GM11168 (cell line): ENCODE measurements around the gene SMG6.
"Not testable (repeated sequence)": the region's sequence is repeated elsewhere in the genome, so short reads cannot be mapped to it uniquely, and the experiment has no call there.

Source experiments
- in situ Hi-C: fragments of 300-500 bp; cut with MboI; formaldehyde crosslinking; loops from one replicate; pipeline ENCODE4 v1.12.0; 2022; ENCODE audit warnings: low sequenced_read_pairs; ENCODE audit not compliant: unreplicated experiment

The SMG6 gene

GRCh38 chr17:2157675-2158395 lies 145.8 kb downstream of the SMG6 start:
- in situ Hi-C loops: no loop called here

DNA sequence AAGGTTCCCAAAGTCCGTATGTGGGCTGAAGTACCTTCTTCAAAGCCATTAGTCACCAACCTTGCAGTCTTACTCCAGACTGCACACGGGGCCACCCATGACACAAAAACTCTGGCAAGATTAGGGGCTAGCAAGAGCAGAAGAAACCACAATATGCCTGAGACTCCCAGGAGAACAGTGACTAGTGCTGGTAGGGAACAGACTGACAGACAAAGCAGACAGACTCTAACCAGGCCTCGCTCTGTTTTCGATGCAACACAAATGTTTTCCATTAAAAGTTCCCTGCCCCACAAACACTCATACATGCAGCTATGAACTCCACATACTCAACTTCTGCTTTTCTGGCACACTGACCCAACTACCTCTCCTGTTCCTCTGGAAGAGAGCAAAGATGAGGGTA lies 146.5 kb downstream of the SMG6 start:
- in situ Hi-C loops: no loop called here

GRCh38 chr17:2156666-2157065 lies 146.9 kb downstream of the SMG6 start:
- in situ Hi-C loops: no loop called here

DNA sequence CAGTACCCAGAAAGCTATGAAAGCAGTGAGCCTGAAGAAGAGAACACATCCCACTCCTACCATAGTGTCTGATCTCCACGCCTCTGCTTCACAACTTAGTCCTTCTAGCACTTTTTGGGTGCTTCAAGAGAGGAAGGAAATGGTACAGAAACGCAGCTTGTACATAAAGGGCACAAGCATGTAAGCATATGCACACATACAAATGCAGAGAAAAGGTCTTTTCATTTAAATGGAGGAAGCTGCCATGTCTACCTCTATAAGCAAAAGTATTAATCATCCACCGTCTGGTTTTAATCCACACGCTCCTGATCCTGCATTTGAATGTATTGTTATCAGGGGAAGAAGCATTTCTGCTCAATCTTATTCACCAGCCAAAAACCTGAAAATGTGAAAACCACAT lies 148.0 kb downstream of the SMG6 start:
- in situ Hi-C loops: no loop called here

GRCh38 chr17:2151358-2152033 lies 152.1 kb downstream of the SMG6 start:
- in situ Hi-C loops: no loop called here

- in situ Hi-C loops: no loop called here
These were observed 152.8 kb downstream of the SMG6 start for GRCh38 chr17:2150806-2151205.

GRCh38 chr17:2149934-2150333 lies 153.7 kb downstream of the SMG6 start:
- in situ Hi-C loops: no loop called here

GRCh38 chr17:2146132-2146871 lies 157.3 kb downstream of the SMG6 start:
- in situ Hi-C loops: no loop called here

DNA sequence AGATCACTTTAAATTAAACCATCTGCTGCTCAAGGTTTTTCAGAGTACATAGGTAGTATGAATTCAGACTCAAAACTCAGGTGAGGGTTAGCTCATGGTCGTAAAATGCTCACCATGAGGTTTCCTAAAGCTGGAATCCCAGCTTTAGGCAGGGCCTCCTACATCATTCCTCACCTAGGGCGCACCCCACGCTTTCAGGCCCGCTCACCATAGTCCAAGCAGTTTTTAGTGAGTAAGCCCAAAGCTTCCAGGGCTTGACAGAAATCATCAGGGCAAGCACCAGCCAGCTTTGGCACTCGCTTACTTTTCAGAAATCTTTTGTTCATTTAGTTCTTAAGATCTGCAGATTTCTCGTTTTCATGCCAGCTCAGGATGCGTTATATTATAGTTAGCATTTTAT lies 158.9 kb downstream of the SMG6 start:
- in situ Hi-C loops: no loop called here

GRCh38 chr17:2143332-2143731 lies 160.3 kb downstream of the SMG6 start:
- in situ Hi-C loops: no loop called here

DNA sequence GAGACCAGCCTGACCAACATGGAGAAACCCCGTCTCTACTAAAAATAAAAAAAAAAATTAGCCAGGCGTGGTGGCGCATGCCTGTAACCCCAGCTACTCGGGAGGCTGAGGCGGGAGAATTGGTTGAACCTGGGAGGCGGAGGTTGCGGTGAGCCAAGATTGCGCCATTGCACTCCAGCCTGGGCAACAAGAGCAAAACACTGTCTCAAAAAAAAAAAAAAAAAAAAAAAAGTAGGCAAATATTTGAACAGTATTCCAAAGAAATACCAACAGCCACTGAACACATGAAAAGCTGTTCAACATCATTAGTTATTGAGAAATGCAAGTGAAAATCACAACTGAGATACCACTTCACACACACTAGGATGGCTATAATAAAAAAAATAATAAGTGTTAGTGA lies 160.9 kb downstream of the SMG6 start:
- in situ Hi-C loops: not testable (repeated sequence)

GRCh38 chr17:2140683-2141082 lies 162.9 kb downstream of the SMG6 start:
- in situ Hi-C loops: no loop called here

DNA sequence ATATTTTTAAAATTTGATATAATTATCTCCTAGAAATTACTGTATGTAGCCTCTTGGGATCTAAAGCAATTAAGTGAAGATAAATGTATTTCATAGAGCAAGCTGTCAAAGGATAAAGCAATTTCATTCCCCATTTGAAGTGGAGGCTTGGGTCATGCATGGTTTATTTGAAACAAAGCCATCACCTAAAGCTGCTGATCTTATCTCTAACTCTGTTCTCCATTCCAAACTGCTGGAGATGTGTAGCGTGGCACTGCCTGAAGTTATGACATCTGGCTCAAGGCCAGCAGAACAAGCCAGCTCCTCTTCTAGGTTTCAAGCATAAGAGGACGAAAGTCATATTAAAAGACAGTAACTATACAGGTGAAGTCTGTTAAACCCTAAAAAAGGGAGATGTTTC lies 164.8 kb downstream of the SMG6 start:
- in situ Hi-C loops: no loop called here

DNA sequence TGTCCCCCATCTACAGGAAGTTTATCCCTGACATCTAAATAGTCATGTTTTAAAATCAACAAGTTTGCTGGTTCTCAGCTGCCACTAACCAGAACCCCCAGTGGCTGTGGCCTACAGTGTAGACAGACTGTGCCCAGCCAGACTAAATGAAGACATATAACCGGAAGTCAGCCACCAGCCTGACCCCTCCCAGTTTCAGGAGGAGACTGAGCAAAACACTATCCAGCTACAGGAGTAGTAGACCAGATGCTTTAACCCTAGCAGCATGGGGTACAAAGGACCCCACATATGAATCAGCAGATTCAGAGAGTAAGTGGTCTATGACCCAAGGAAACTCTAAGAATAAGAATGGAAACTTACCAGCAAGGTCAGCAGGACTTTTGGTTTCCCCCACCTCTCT lies 165.3 kb downstream of the SMG6 start:
- in situ Hi-C loops: no loop called here

DNA sequence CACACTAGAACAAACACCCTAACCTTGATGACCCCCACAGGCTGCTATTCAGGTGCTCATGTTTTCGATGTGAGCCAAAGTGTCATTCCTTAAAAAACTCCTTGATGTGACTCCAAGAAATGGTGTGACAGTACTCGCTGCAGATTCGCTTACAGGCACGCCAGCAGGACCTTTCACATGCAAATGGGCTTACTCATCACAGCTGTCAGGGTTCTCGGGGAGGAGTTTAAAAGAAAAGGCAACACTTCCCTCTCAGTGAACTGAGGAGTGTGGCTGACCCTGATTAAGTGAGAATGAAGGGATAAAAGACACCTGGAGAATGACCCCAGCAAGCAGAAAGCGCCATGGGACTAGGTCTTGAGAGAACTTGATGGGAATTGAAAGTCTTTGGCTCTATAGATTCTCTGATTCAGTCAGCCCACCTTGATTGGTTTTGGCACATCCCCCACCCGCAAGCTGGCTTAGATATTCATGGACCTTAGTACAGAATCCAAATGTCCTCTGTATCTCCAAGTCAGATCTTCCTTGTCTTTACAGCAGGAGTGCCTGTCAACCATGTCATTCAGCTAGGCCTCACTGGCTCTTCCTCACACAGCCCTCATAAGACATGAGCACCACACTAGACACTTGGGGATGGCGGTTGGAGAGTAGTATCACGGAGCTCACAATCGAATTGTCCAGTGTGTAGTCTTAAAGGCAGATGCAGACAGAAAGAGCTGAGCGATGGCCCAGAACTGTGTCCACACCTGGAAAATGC lies 166.1 kb downstream of the SMG6 start:
- in situ Hi-C loops: no loop called here

DNA sequence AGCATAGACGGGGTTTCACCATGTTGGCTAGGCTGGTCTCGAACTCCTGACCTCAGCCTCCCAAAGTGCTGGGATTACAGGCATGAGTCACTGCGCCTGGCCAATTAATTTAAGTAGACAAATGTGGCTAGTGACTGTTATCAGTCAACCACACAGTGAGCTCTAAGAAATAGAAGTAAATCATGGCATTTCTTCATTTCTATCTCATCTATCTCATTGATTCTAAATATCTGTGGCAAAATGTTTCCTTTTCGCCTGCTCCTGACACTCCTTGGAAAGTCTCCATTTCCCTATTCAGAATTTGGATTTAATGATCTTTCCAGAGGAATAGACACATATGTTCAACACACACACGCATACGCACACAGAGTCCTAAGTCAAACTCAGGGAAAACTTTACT lies 167.3 kb downstream of the SMG6 start:
- in situ Hi-C loops: no loop called here

GRCh38 chr17:2128011-2128410 lies 175.6 kb downstream of the SMG6 start:
- in situ Hi-C loops: no loop called here

DNA sequence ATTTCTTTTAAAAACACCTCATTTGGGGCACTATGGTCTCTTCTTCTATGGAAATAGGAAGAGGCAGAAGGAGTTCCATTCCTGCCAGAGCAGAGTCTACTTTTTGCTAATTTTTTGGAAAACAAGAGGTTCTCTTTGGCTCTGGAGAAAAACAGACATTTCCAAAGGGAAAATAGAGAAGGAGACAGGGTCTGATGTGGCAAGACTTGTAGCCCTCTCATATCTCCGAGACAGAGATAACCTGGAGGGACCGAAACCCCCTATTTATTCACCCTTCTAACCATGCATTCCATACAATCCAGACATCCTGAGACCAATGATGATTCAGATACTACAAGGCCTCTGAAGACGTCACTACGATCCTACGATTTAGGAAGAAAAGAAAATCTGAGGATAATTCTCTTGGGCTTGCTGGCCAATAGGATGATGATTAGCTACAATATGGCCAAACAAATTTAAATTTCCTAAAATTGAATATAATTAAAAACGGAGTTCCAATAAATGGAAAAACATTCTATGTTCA lies 178.5 kb downstream of the SMG6 start:
- in situ Hi-C loops: no loop called here

GRCh38 chr17:2124391-2124790 lies 179.2 kb downstream of the SMG6 start:
- in situ Hi-C loops: no loop called here
